ENCODE measurements around the gene PALB2.
A peak's percentile ranks its signal among the peaks of the same experiment; 100 is the strongest.

Gene PALB2

DNA sequence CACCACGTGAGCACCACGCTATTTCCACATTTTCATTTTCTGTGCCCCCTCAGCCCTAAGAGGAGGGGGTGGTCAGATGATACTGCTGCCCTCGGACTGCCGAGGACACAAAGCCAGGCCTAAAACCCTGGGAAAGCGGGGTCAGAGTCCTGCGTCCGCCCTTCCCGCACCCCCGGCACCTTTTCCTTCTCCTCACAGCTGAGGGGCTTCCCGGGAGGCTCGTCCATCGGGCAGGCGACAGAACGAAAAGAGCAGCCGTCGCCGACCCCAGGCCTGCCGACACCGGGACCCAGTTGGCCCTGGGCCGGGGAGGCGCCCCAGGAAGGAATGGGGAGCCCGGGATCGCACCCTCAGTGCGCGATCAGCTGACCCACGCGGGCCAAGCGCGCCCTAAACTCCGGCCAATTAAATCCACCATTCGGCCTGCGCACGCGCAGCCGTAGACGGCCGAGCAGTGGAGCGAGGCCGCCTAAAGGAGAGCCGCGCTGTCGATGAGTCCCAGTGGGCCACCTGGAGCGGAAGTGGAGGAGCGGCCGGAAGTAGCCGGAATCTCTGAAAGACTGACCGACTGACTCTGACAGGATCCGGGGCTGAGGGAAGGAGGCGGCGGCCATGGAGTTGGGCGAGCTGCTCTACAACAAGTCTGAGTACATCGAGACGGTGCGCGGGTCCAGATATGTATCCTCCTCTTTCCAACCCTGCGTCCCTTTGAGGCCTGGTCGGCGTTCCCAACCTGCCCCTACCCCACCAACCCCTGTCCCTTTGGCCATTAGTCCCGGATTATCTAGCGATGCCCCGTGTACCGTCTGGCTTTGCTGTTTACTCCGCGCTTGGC, at the start of gene PALB2, which contains the start of gene DCTN5:
Gene PALB2, minus strand, starts transcription at position 380 of the 835 bp plus-strand sequence. Its CDS starts 153 bp downstream, at position 227.
Gene DCTN5, plus strand, starts transcription at position 536 of the 835 bp plus-strand sequence. Its CDS starts 77 bp downstream, at position 613.
- peak; percentile 91 for DNase-seq (ENCODE audit: low spot score)

DNA sequence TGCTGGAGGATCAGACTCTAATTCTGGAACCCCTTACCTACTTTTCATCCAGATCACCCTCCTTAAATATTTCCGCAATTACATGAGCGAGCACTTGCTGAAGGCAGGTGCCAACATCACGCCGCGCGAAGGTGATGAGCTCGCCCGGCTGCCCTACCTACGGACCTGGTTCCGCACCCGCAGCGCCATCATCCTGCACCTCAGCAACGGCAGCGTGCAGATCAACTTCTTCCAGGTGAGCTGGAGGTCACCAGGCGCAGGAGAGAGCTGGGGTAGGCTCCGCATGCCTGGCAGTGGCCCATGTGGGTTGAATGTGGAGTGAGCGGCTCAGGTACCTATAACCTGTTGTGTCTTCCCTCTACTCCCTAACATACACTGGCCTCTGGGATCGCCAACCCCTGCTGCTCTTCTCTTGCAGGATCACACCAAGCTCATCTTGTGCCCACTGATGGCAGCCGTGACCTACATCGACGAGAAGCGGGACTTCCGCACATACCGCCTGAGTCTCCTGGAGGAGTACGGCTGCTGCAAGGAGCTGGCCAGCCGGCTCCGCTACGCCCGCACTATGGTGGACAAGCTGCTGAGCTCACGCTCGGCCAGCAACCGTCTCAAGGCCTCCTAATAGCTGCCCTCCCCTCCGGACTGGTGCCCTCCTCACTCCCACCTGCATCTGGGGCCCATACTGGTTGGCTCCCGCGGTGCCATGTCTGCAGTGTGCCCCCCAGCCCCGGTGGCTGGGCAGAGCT, 48.5 kb upstream of the PALB2 start:
- DNase-seq (ENCODE audit: low spot score), result no peak

DNA sequence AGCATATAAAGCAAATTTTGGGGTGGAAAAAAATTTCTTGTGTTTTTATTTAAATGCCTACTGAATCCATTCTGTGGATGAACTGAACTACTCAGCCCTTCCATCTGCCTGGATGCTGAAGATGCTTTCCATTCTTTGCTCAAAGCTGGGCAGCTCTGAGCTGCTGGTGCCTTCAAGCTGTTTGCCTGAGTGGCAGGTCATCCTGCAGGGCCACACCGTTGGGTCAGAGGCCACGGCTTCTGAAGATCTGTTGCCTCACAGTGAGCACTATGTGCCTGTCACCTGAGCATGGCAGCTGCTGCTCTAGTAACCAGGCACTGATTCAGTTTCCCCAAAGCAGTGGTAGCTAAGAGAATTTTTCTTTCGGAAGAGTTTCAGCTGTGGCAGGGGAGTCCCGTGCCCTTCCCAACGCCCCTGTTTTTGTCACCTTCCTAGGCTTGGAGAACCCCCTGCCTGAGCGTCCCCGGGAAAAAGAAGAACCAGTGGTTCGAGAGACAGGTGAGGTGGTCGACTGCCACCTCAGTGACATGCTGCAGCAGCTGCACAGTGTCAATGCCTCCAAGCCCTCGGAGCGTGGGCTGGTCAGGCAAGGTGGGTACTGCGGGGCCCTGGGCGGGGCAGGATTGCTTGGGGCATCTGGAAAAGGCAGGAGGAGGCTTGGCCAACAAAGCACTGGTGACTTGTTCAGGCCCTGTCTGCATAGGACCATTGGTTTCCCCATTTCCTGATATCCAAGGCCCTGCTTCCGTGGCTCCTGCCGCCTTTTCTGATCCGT, 46.1 kb upstream of the PALB2 start:
- no peak for DNase-seq (ENCODE audit: low spot score)

DNA sequence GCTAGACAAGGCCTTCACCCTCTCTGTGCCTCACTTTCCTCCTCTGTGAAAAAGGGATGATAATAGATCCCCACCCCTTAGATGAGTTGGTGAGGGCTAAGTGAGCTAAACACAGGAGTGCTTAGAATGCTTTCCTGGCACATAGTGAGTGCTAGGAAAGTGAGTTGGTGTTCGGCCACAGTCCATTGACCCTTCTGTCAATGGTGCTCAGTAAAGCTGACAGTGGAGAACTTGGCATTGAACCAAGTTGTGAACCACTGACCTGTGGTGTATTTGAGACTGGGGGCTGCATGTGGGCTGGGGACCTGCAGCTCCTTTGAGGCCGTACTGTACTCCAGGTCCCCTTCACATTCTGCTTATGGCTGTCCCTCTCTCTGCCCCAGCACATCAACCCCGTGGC, 42.4 kb upstream of the PALB2 start:
- DNase-seq (ENCODE audit: low spot score), result no peak

DNA sequence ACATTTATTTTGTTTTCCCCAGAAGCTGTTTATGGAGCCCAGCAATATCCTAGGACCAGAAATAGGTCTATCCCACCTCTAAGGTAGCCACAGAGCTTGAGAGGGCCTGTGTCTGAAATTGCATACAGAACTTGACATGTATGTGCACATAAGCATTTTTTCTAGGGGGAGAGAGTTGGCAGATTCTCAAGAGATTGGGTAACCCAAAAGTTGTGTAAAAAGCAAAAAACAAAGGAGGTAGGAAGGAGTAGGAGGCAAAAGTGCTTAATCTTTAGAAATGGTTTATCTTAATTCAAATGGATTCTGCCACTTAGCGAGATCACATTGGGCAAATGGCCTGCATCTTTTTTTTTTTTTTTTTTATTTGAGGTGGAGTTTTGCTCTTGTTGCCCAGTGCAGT, 41.1 kb upstream of the PALB2 start:
- DNase-seq (ENCODE audit: low spot score), result no peak

DNA sequence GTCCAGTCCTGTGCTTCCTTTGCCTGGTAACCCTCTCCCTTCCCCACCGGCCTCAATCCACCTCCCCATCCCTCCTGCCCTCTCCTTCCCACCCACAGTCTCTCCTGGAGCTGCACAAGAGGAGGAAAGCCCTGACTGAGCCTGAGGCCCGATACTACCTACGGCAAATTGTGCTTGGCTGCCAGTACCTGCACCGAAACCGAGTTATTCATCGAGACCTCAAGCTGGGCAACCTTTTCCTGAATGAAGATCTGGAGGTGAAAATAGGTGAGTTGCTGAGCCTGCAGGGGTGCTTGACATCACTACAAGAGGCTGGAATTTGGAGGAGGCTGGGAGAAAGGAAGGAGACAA, 38.9 kb upstream of the PALB2 start:
- DNase-seq (ENCODE audit: low spot score), result no peak

DNA sequence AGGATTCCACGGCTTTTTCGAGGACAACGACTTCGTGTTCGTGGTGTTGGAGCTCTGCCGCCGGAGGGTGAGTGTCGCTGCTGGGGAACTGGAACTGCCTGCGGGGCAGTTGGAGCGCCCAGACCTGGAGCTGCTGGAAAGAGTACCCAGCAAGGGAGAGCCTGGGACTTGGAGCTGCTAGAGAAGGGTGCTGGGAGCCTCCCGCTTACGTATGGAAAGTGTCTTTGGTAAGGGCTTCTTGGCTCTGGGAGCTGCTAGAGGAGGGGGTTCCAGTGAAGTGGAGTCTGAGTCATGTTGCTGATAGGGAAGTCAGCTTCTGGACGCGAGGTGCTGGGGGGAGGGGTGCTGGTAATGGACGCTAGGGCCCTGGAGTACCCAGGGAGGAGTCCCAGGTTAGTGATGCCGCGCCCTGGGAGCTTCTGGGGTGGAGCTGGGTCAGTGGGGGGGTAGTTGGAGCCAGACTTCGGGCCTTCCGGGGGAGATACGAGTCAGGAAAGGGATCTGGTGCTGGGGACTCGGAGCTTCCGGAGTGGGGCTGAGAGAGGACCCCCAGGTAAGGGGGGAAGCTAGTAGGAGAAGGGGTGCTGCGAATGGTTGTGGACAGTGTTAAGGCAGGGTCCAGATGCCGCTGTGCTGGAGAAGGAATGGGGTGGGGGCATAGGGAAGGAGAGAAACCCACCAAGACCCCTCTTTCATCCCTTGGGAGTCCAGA, 38.3 kb upstream of the PALB2 start:
- peak; percentile 51 for DNase-seq (ENCODE audit: low spot score)

DNA sequence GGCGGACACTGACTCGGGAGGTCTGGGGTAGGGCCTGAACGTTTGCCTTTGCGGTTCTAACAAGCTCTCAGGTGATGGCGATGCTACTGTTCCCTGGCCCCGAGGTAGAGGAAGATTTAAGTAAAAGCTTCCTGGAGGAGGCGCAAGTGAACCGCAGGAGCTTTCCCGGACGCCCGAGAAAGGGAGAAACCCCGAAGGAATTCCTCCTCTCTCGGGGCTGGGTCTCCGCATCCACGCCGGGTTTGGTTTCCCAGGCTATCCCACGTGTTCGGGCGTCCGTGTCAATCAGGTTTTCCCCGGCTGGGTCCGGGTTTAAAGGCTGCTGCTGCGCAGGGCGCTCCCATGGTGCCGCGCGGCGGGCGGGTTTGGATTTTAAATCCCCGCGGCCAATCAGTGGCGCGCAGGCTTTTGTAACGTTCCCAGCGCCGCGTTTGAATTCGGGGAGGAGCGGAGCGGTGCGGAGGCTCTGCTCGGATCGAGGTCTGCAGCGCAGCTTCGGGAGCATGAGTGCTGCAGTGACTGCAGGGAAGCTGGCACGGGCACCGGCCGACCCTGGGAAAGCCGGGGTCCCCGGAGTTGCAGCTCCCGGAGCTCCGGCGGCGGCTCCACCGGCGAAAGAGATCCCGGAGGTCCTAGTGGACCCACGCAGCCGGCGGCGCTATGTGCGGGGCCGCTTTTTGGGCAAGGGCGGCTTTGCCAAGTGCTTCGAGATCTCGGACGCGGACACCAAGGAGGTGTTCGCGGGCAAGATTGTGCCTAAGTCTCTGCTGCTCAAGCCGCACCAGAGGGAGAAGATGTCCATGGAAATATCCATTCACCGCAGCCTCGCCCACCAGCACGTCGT, 37.5 kb upstream of the PALB2 start, which contains the start of gene PLK1:
Gene PLK1, plus strand, starts transcription at position 460 of the 844 bp plus-strand sequence. Its CDS starts 44 bp downstream, at position 504.
- peak; percentile 95 for DNase-seq (ENCODE audit: low spot score)

DNA sequence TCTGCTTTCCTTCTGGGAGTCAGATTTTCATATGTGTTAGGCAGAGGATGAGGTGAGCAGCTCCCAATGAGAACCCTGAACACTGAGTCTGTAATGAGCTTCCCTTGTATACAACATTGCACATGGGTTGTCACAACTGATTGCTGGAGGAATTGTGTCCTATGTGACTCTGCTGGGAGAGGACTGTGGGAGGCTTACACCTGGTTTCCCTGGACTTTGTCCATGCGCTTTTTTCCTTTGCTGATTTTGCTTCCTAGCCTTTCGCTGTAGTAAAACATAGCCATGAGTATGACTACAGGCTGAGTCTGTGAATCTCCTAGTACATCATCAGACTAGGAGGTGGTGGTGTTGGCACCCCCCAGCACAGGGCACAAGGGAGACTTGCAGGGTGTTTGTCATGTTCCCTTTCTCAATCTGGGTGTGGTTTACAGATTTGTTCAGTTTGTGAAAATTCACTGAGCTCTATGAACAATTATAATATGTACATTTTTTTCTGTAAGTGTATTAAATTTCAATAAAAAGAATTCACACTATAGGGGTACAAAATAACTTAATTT, 35.9 kb upstream of the PALB2 start:
- peak; percentile 34 for DNase-seq (ENCODE audit: low spot score)

DNA sequence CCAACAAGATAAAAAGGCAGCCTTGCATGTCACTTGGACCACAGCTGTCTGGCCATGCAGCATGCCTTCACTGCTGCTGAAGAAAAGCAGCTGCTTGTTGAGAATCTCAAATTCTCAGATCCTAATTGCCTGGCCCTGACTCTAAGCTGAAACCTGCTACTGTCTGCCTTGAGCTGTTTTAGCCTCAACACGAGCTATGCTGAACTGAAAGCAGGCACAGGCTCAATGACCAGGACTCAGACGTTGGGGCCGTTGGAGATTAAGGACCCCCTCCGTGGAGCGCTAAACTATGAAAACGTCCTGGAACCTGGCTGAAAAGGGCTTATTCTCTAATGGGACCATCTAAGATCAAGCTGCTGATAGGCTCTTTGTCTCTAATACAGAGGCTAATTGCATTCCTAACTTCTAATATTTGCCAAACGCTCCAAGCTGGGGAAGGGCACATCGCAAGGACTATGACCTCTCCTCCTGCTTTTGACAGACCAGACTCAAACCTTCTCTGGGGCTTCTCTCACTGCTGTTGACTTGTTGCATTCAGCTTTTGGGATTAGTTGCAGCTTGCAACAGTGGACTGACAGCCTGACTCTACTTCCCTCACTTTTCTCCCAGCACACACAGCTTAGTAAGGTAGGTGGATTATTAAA, 33.0 kb upstream of the PALB2 start:
- no peak for DNase-seq (ENCODE audit: low spot score)

DNA sequence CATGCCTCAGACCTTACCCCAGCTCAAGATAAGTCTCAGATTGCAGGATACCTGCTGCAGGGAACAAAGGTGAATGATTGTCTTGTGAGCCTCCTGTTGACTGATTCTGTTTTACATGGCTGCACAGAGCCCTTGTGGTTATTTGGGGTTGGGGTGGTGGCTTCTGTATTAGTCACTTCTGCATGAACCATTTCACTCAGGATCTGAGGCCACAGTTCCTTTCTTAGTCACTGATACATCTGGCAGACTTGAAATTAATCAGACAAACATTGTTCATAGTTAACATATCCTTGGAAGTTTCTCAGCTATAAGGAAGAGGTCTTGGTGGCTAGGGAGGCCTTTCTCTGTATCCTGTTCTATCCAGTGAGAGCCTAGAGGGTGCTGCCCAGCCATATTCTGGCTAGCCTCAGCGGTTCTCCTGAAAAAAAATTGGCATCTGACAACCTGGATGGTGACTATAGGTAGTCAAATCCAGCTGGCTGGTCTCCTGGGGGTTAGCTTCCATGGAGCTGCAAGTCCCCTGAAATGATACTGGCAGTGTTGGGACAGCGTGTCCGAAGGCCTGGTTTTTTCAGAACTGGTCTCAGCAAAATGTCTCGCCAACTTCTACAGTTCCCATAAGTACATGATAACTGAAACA, 29.1 kb upstream of the PALB2 start:
- DNase-seq (ENCODE audit: low spot score), result no peak

DNA sequence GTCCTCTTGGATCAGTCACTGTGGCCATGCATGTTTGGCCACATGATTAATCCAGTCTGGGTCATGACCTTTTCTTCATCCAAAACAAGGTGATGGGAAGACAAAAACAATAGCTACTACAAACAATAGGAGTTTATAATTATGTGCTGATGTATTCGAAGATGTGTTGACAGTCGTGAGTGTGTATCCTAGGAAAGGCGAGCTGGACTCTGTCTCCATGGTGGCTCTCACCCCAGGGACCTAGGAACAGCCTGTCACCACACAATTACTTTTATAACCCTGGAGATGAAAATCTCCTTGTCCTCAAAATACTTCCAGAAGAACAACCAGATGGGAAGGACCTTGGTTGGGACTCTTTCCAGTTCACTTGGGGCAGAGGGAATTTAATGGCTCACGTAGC, 27.8 kb upstream of the PALB2 start:
- DNase-seq (ENCODE audit: low spot score), result no peak

DNA sequence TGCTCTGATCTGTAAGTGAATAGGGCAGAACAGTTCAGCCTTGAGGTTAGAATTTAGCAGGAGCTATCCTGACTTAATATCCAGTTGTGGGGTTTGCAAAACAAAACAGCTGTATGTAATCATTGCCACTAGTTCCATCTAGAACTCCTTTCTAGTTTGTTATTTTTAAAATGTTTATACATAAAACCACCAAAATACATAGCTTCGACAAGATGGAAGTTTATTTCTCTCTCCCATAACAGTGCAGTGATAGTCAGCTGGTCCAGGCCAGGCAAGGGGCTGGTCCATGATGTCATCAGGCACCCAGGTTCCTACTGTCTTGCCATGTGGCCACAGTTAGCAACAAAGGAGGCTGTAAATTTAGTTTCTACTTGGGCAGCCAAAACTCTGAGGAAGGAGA, 27.1 kb upstream of the PALB2 start:
- DNase-seq (ENCODE audit: low spot score), result no peak

DNA sequence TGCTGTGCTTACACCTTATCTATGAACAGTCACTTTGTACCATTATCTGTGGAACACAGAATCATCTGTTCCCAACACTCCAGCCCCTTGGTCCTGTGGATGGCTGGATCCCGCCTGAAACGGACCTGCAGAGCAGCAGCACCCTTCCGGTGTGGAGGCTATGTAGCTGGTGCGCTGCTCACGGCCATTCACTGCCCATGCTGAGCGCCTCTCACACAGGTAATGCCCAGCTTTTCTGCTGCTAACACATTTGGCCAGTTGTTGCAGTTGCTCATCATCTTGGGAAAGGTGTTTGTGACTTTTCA, 26.2 kb upstream of the PALB2 start:
- DNase-seq (ENCODE audit: low spot score), result no peak

DNA sequence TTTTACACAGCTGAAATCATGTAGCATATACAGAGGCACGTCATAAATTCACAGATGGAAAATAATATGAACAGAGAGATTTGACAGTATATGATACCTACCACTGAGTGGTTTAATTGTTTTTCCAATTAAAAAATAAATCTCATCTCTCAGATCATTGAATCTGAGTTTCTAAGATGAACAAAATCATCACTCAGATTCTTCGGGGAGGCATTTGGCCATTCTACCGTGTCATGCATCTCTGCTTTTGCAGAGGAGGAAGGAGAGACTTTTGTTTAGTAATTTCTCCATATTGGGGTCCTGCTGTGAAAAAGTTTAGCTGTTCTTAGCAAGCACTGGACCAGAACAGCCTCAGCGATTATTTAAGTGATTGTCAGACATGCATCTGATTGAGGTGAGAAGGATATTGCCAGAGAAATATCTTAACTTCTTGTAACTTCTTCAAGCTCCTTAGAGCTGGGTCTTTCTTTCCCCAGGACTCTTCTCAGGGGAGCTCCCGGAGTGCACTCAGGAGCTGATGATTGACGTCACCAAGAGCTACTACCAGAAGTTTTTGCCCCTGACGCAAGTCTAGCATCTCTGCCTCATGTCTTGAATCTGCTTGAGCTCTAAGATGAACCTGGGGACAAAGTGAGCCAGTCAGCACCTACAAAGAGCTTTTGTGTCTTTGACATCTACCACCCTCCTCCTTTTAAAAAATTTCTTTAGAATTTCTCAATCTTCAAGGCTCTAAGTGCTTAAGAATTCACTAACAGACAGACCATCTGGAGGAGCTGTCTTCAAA, 25.7 kb upstream of the PALB2 start:
- no peak for DNase-seq (ENCODE audit: low spot score)

DNA sequence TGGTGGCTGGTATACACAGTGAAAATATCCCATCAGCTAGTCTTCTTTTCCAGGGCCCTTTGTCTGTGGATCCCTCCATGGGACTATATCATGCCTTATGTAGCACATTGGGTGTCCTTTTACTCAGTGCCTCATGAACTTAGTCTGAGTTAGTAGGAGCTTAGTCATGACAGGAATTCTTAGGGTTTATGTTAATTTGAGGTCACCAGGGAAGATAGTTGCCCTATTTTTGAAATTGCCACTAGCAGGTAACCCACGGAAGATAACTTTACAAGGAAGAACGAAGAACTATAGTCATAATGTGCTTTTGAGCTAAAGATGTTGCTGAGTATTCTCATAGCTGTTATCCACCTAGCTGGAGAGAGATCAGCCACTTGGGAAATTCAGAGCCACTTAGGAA, 22.8 kb upstream of the PALB2 start:
- DNase-seq (ENCODE audit: low spot score), result no peak

DNA sequence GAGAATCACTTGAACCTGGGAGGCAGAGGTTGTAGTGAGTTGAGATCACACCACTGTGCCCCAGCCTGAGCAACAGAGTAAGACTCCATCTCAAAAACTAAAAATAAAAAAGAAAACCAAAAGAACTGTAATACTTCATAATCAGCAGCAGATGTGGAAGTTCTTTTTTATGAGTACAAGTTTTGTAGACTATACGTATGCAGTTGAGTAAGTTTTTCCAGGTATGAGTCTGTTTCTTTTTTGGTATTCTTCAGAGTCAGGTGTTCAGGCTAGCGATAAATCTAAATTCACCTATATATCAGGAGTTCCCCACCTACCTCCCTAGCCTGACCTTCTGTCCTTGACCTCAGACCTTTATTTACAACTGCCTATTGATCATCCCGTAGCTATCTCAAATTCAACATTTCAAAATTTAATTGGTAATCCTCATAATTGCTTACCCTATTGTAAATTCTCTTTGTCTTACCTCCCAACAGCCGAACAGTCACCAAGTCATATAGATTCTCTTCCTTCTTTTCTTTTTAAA, 10.9 kb upstream of the PALB2 start:
- no peak for DNase-seq (ENCODE audit: low spot score)

DNA sequence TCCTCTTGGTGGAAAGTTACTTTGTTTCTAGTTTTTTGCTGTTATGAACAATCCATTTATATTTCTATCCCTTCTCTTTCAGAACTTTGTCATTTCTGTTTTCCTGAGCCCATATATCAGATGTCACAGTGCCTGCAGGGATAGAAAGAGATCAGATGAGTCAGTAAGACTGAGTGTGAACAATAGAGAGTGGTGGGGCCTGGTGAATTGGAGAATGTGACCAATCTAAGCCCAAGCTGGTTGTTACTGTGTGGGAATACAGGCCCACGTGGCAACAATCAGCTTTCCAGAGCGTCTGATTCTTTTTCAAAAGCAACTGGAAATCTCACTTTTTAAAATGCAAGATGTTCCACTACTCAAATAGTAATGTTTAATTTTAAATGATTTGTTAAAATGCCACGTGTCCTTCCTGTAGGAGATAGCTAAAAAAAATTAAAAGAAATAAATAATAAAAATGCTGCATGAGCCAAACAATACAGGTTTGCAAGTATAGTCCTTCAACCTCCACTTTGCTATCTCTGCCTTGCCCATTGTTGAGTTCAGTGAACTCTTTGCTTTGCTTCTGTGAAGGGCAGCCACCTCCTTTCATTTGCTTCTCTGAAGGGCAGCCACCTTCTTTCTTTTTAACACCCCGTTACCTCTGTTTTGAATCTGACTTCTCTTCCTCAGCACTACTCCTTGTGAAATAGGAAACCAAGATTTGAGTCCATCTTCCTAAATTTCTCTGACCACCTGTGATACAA, 9.7 kb upstream of the PALB2 start:
- DNase-seq (ENCODE audit: low spot score), result no peak
